Cardiac muscle cell (in vitro differentiated cells and primary cell): ENCODE results near the gene ABCC10. TPM values are rescaled to one million over a fixed set of nuclear protein-coding genes. Genes with fewer than 3 reads are reported as not detected.
"Not testable (repeated sequence)": the region's sequence is repeated elsewhere in the genome, so short reads cannot be mapped to it uniquely, and the experiment has no call there.

Experiments used
- DNase-seq, 2 donors: peaks; one replicate each; pipeline versions ENCODE4 v3.0.0 to v3.0.0-alpha.2; 2010 to 2017; ENCODE audit warnings: low read depth in 1 of 2, low spot score in 1 of 2
- H3K27ac ChIP-seq: fragments of 200-600 bp; sonication (generic); 2 replicates; pipeline ENCODE4 v1.5.1; 2016
- H3K27me3 ChIP-seq: fragments of 200-600 bp; sonication (generic); 2 replicates; pipeline ENCODE4 v1.6.0; 2016; ENCODE audit warnings: control low read depth
- H3K36me3 ChIP-seq: fragments of 200-600 bp; sonication (generic); 2 replicates; pipeline ENCODE4 v1.5.1; 2016; ENCODE audit warnings: control low read depth
- H3K4me1 ChIP-seq: fragments of 200-600 bp; sonication (generic); 2 replicates; pipeline ENCODE4 v1.8.1; 2017; ENCODE audit warnings: low read depth, mild to moderate bottlenecking, mixed run types
- H3K4me3 ChIP-seq: fragments of 200-600 bp; sonication (generic); 2 replicates; pipeline ENCODE4 v1.5.1; 2016; ENCODE audit warnings: mild to moderate bottlenecking
- H3K9me3 ChIP-seq: fragments of 200-600 bp; sonication (generic); 2 replicates; pipeline ENCODE4 v1.5.1; 2017; ENCODE audit warnings: low read depth, mild to moderate bottlenecking, control low read depth
- polyA plus RNA-seq: library from polyadenylated mRNA; unstranded; fragments of >200 nt; fragmentation: Nextera tagmentation; extraction: Ambion mirVana; gene quantifications from 2 replicates; pipeline ENCODE4 v1.2.1, GENCODE V29; 2016
- total RNA-seq: library from RNA; depleted of rRNA; stranded (reverse); fragments of >200 nt; gene quantifications from 2 replicates; pipeline ENCODE4 v1.2.3, GENCODE V29; 2016
- TF ChIP-seq, protein P1 (sequence below): IDR thresholded peaks from 2 replicates; pipeline ENCODE4 v1.5.1; 2012; ENCODE audit warnings: low read depth, mild to moderate bottlenecking, low read length

The ABCC10 gene
- total and polyA plus RNA-seq, 2 experiments from 2014 or later, result 19.8 to 29.4 TPM

DNA sequence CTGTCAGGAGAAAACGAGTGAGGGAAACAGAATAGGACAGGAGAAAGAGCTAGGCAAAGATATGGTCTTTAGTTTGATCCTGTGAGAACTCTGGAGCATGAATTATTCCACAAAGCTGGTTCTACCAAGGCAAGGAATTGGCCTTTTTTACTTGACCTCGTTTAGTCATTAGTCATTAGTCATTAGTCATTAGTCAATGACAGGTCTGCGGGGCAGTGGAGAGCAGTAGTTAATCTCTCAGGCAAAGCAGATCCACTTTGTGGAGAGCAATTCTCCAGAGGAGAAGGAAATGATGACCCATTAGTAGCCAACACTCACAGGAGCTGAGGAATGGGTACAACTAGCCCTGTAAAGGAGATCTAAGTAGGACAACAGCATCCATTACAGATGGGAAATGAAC lies 22.0 kb upstream of the ABCC10 start:
- no peaks in the 10 kb centered on the region for H3K36me3 ChIP-seq
- TF ChIP-seq, protein P1, sequence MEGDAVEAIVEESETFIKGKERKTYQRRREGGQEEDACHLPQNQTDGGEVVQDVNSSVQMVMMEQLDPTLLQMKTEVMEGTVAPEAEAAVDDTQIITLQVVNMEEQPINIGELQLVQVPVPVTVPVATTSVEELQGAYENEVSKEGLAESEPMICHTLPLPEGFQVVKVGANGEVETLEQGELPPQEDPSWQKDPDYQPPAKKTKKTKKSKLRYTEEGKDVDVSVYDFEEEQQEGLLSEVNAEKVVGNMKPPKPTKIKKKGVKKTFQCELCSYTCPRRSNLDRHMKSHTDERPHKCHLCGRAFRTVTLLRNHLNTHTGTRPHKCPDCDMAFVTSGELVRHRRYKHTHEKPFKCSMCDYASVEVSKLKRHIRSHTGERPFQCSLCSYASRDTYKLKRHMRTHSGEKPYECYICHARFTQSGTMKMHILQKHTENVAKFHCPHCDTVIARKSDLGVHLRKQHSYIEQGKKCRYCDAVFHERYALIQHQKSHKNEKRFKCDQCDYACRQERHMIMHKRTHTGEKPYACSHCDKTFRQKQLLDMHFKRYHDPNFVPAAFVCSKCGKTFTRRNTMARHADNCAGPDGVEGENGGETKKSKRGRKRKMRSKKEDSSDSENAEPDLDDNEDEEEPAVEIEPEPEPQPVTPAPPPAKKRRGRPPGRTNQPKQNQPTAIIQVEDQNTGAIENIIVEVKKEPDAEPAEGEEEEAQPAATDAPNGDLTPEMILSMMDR, result no peak

DNA sequence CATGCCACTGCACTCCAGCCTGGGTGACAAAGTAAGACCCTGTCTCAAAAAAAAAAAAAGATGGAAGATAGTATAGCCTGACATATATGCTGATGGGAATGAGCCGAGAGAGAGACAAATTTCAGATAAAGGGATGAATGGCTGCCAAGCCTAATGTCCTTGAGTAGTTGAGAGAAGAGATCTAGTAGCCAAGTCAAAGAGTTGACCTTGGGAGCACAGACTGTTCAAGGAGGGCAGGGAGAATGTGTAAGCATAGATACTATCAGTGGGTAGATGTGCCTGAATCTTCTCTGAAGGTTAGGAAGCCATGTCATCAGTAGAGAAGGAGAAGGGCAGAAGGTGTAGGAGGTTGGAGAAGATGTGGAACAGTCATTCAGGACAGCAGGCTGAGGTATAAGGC lies 20.0 kb upstream of the ABCC10 start:
- Histone ChIP-seq H3K27me3 (peaks cover 5% of the 10 kb centered on the region), H3K36me3 (no peaks in the 10 kb centered on the region), H3K27ac (no peak overlapping the region), H3K4me1 (no peaks in the 10 kb centered on the region), H3K9me3 (no peaks in the 10 kb centered on the region), H3K4me3 (no peak overlapping the region)
- DNase-seq, result no peak
- TF ChIP-seq, protein P1, result no peak

More for the DNA sequence above, 22.0 kb upstream of the ABCC10 start:
- Histone ChIP-seq H3K4me1 (no peaks in the 10 kb centered on the region), H3K9me3 (no peaks in the 10 kb centered on the region), H3K27ac (no peak overlapping the region), H3K27me3 (peaks cover 5% of the 10 kb centered on the region), H3K4me3 (no peak overlapping the region)
- DNase-seq, result no peak

DNA sequence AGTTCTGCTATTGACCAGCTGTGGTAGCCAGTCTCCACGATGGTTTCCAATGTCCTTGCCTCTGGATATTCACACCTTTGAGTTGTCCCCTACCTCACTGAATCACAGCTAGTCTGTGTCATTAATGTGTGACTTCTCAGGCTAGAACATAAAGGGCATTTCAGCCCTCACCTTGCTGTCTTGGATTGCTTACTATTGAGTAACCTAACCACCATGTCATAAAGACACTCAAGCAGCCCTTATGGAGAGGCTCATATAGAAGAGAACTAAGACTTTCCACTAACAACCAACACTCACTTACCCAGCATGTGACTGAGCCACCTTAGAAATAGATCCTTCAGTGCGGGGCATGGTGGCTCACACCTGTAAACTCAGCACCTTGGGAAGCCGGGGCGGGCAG lies 19.1 kb upstream of the ABCC10 start:
- DNase-seq, result no peak
- no peak overlapping the region for H3K27ac ChIP-seq
- H3K9me3 ChIP-seq, result no peaks in the 10 kb centered on the region
- TF ChIP-seq, protein P1, result no peak
- peaks cover 5% of the 10 kb centered on the region for H3K27me3 ChIP-seq
- no peak overlapping the region for H3K4me3 ChIP-seq
- H3K36me3 ChIP-seq, result no peaks in the 10 kb centered on the region
- H3K4me1 ChIP-seq, result no peaks in the 10 kb centered on the region

DNA sequence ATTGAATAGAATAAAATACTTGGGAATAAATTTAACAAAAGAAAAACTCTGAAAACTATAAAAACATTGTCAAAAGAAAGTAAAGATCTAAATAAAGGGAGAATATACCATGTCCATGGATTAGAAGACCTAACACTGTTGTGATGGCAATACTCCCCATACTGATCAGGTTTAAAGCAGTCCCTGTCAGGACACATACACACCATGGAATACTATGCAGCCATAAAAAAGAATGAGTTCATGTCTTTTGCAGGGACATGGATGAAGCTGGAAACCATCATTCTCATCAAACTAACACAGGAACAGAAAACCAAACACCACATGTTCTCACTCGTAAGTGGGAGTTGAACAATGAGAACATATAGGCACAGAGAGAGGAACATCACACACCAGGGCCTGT lies 16.6 kb upstream of the ABCC10 start:
- DNase-seq, H3K4me3 ChIP-seq, H3K27me3 ChIP-seq, H3K27ac ChIP-seq, H3K9me3 ChIP-seq, H3K4me1 ChIP-seq, H3K36me3 ChIP-seq: not testable (repeated sequence)

DNA sequence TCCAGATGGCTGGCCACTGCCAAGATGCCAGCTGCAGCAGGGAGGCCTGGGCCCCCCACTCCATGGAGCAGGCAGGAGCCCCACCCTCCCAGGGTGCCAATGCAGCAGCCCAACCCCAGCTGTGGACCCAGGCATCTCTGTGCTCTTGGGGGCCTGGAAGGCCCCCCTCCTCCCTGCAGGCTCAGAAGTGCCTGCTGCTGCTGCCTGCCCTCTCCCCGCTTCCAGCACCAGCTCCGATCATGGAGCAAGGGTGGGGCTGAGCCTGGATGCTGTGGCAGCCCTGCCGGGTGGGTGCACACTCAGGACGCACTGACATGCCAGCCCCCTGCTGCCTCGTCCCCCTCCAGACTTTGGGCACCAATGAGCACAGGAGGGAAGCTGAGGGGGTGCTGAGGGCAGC lies 14.8 kb upstream of the ABCC10 start:
- no peaks in the 10 kb centered on the region for H3K4me1 ChIP-seq
- no peak overlapping the region for H3K4me3 ChIP-seq
- H3K9me3 ChIP-seq, result no peaks in the 10 kb centered on the region
- no peaks in the 10 kb centered on the region for H3K36me3 ChIP-seq
- TF ChIP-seq, protein P1, result no peak
- peaks cover 3% of the 10 kb centered on the region for H3K27me3 ChIP-seq
- DNase-seq, result no peak
- H3K27ac ChIP-seq, result no peak overlapping the region

DNA sequence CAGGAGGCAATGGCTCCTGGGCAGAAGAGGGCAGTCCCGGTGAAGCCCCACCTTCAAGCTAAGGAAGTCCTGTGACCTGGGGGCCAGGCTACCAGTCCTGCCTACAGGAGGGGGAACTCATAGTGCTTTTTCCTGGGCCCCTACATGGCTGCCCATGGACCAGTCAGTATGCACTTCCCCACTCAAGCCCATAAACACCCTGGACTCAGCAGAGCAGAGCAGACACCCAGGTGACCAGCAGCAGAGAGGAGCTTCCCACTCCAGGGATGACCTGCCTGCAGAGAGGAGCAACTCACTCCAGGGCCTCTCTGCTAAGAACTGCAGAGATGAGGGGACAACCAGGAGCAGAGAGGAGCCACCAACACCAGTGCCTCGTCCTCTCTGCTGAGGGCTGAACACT lies 14.3 kb upstream of the ABCC10 start:
- Histone ChIP-seq H3K9me3 (no peaks in the 10 kb centered on the region), H3K4me1 (no peaks in the 10 kb centered on the region), H3K36me3 (no peaks in the 10 kb centered on the region), H3K27me3 (peaks cover 5% of the 10 kb centered on the region), H3K4me3 (no peak overlapping the region), H3K27ac (no peak overlapping the region)
- DNase-seq, result no peak
- TF ChIP-seq, protein P1, result no peak

DNA sequence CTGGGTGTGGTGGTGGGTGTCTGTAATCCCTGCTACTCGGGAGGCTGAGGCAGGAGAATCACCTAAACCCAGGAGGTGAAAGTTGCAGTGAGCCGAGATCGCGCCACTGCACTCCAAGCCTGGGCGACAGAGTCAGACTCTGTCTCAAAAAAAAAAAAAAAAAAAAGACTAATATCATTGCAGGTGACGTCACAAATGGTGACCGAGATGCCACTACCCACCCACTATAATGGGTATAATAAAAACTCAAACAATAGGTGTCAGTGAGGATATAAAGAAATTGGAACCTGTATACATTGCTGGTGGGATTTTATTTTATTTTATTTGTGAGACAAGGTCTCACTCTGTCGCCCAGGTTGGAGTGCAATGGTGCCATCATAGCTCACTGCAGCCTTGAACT lies 12.1 kb upstream of the ABCC10 start:
- H3K27ac ChIP-seq, H3K27me3 ChIP-seq: not testable (repeated sequence)

More for the DNA sequence above, 12.1 kb upstream of the ABCC10 start:
- not testable (repeated sequence) for H3K4me3 ChIP-seq, DNase-seq, H3K36me3 ChIP-seq, H3K4me1 ChIP-seq, H3K9me3 ChIP-seq
